Measurements from ENCODE around the gene ABCB8.

ABCB8 gene

GRCh38 chr7:151017370-151017952, 10.8 kb upstream of the ABCB8 start:
- H3K4me1 ChIP-seq (ENCODE audit: insufficient read depth, low read length, poor library complexity, severe bottlenecking): peaks cover 26% of the 10 kb centered on the region

GRCh38 chr7:151017953-151018420, 10.3 kb upstream of the ABCB8 start:
- no peaks in the 10 kb centered on the region for H3F3A ChIP-seq (ENCODE audit: low read depth)
- H3K79me2 ChIP-seq (ENCODE audit: insufficient read depth, low read length): no peaks in the 10 kb centered on the region
- peak overlapping the region; percentile 80 for H2AFZ ChIP-seq (ENCODE audit: low read length)
- peak; percentile 97 for TF ChIP-seq CTCF (conservative IDR thresholded peaks at IDR 0.05; ENCODE audit: low read length)
- no peak for TF ChIP-seq EZH2phosphoT487 (IDR thresholded peaks at IDR 0.05; ENCODE audit: borderline replicate concordance)
- H4K20me1 ChIP-seq (ENCODE audit: insufficient read depth, low read length, poor library complexity, severe bottlenecking): no peaks in the 10 kb centered on the region
- peak overlapping the region; percentile 67 for H3K4me3 ChIP-seq (ENCODE audit: low read length, poor library complexity, severe bottlenecking)
- peak overlapping the region; percentile 57 for H3K9ac ChIP-seq (ENCODE audit: low read depth, low read length, poor library complexity, severe bottlenecking)
- H3K4me2 ChIP-seq (ENCODE audit: low read depth, low read length, poor library complexity, severe bottlenecking): peak overlapping the region; percentile 74
- H3K27me3 ChIP-seq (ENCODE audit: insufficient read depth, low read length, poor library complexity, severe bottlenecking): no peaks in the 10 kb centered on the region
- H3K4me1 ChIP-seq (ENCODE audit: insufficient read depth, low read length, poor library complexity, severe bottlenecking): peaks cover 23% of the 10 kb centered on the region
- H3K9me2 ChIP-seq (replicated peaks; ENCODE audit: low read depth, low read length): no peaks in the 10 kb centered on the region
- no peaks in the 10 kb centered on the region for H3K36me3 ChIP-seq (ENCODE audit: insufficient read depth, low read length)
- no peaks in the 10 kb centered on the region for H3K9me3 ChIP-seq (ENCODE audit: insufficient read depth, low read depth, low read length)

More at GRCh38 chr7:151017370-151017952, 10.8 kb upstream of the ABCB8 start:
- Histone ChIP-seq H3K9ac (ENCODE audit: low read depth, low read length, poor library complexity, severe bottlenecking) (peak overlapping the region; percentile 57), H3K4me3 (ENCODE audit: low read length, poor library complexity, severe bottlenecking) (peak overlapping the region; percentile 67), H3K4me2 (ENCODE audit: low read depth, low read length, poor library complexity, severe bottlenecking) (peak overlapping the region; percentile 74), H4K20me1 (ENCODE audit: insufficient read depth, low read length, poor library complexity, severe bottlenecking) (no peaks in the 10 kb centered on the region), H3K9me3 (ENCODE audit: insufficient read depth, low read depth, low read length) (no peaks in the 10 kb centered on the region), H3K79me2 (ENCODE audit: insufficient read depth, low read length) (no peaks in the 10 kb centered on the region), H3K9me2 (replicated peaks; ENCODE audit: low read depth, low read length) (no peaks in the 10 kb centered on the region), H2AFZ (ENCODE audit: low read length) (peak overlapping the region; percentile 80), H3K36me3 (ENCODE audit: insufficient read depth, low read length) (no peaks in the 10 kb centered on the region), H3K27me3 (ENCODE audit: insufficient read depth, low read length, poor library complexity, severe bottlenecking) (no peaks in the 10 kb centered on the region), H3F3A (ENCODE audit: low read depth) (no peaks in the 10 kb centered on the region)
- TF ChIP-seq EZH2phosphoT487 (IDR thresholded peaks at IDR 0.05; ENCODE audit: borderline replicate concordance) (no peak), CTCF (conservative IDR thresholded peaks at IDR 0.05; ENCODE audit: low read length) (no peak)

- no peaks in the 10 kb centered on the region for H3K79me2 ChIP-seq (ENCODE audit: insufficient read depth, low read length)
- H3K4me3 ChIP-seq (ENCODE audit: low read length, poor library complexity, severe bottlenecking): peak overlapping the region; percentile 67
- TF ChIP-seq EZH2phosphoT487 (IDR thresholded peaks at IDR 0.05; ENCODE audit: borderline replicate concordance): no peak
- no peak for TF ChIP-seq CTCF (conservative IDR thresholded peaks at IDR 0.05; ENCODE audit: low read length)
- H4K20me1 ChIP-seq (ENCODE audit: insufficient read depth, low read length, poor library complexity, severe bottlenecking): no peaks in the 10 kb centered on the region
- H3K4me1 ChIP-seq (ENCODE audit: insufficient read depth, low read length, poor library complexity, severe bottlenecking): peaks cover 23% of the 10 kb centered on the region
- no peaks in the 10 kb centered on the region for H3K9me2 ChIP-seq (replicated peaks; ENCODE audit: low read depth, low read length)
- no peaks in the 10 kb centered on the region for H3K27me3 ChIP-seq (ENCODE audit: insufficient read depth, low read length, poor library complexity, severe bottlenecking)
- peak overlapping the region; percentile 57 for H3K9ac ChIP-seq (ENCODE audit: low read depth, low read length, poor library complexity, severe bottlenecking)
- no peaks in the 10 kb centered on the region for H3K36me3 ChIP-seq (ENCODE audit: insufficient read depth, low read length)
- H3K4me2 ChIP-seq (ENCODE audit: low read depth, low read length, poor library complexity, severe bottlenecking): peak overlapping the region; percentile 74
- no peaks in the 10 kb centered on the region for H3K9me3 ChIP-seq (ENCODE audit: insufficient read depth, low read depth, low read length)
- H2AFZ ChIP-seq (ENCODE audit: low read length): peak overlapping the region; percentile 80
- no peaks in the 10 kb centered on the region for H3F3A ChIP-seq (ENCODE audit: low read depth)
Measured at GRCh38 chr7:151018421-151019129, 9.7 kb upstream of the ABCB8 start.
